Retinal pigment epithelial cell (primary cell): ENCODE measurements around the gene CREB3L2.
"Not testable (repeated sequence)": the region's sequence is repeated elsewhere in the genome, so short reads cannot be mapped to it uniquely, and the experiment has no call there.

ENCODE experiments used
- DNase-seq: peaks from one replicate; pipeline ENCODE4 v3.0.0-alpha.2; 2010; ENCODE audit warnings: low read depth
- H3K4me3 ChIP-seq: 2 replicates; pipeline ENCODE4 v1.5.1; 2011; ENCODE audit warnings: mild to moderate bottlenecking, low read length, control low read depth, moderate library complexity
- CTCF ChIP-seq: conservative IDR thresholded peaks from 2 replicates; pipeline ENCODE4 v1.5.1; 2011; ENCODE audit warnings: low read depth, low read length, control low read depth, inconsistent platforms

CREB3L2 gene

GRCh38 chr7:138001529-138002095 is at the start of gene CREB3L2:
Gene CREB3L2, minus strand, starts transcription at chr7:138002086. Its CDS starts 381 bp downstream, at chr7:138001705.
- no peak for TF ChIP-seq CTCF
- H3K4me3 ChIP-seq = peak within 1 kb of the TSS; percentile 99
- DNase-seq = no peak

GRCh38 chr7:138049505-138050116 is 47.7 kb upstream of the CREB3L2 start:
- H3K4me3 ChIP-seq = no peak overlapping the region
- DNase-seq = no peak
- no peak for TF ChIP-seq CTCF

- DNase-seq = no peak
- H3K4me3 ChIP-seq = no peak overlapping the region
- TF ChIP-seq CTCF = no peak
These were observed 46.0 kb upstream of the CREB3L2 start for GRCh38 chr7:138047907-138048306.

- TF ChIP-seq CTCF = no peak
- no peak overlapping the region for H3K4me3 ChIP-seq
- DNase-seq = no peak
These were observed 43.0 kb upstream of the CREB3L2 start for GRCh38 chr7:138044897-138045296.

- not testable (repeated sequence) for H3K4me3 ChIP-seq, DNase-seq
These were observed 38.2 kb upstream of the CREB3L2 start for GRCh38 chr7:138040063-138040462.

GRCh38 chr7:138036135-138036534 is 34.2 kb upstream of the CREB3L2 start:
- no peak overlapping the region for H3K4me3 ChIP-seq
- no peak for TF ChIP-seq CTCF
- DNase-seq = no peak

- no peak overlapping the region for H3K4me3 ChIP-seq
- no peak for TF ChIP-seq CTCF
- DNase-seq = no peak
These were observed 31.4 kb upstream of the CREB3L2 start for GRCh38 chr7:138033241-138033640.
